Ammon's horn (tissue), 1 donor: ENCODE results near the gene CHSY3.
"Not testable (repeated sequence)": the region's sequence is repeated elsewhere in the genome, so short reads cannot be mapped to it uniquely, and the experiment has no call there.

Source experiments
- DNase-seq: peaks from one replicate; pipeline ENCODE4 v3.0.0-alpha.2; 2016; ENCODE audit warnings: low spot score

CHSY3 gene

DNA sequence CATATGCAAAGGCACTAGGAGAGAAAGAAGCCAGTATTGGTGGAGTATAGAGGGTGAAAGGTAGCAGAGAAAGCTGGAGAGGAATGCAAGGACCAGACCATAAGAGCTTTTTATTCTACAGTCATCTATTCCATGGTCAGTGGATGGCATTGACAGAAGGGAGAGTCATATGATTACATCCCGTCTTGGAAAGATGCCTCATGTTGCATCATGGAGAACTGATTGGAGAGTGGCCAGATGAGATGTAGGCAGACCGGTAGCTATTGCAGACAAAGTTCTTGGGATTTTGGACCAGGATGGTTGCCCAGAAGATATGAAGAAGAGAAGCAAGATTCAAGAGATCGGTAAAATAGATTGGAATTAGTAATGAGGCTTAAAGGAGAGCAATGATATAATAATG lies 260.7 kb downstream of the CHSY3 start:
- no peak for DNase-seq

DNA sequence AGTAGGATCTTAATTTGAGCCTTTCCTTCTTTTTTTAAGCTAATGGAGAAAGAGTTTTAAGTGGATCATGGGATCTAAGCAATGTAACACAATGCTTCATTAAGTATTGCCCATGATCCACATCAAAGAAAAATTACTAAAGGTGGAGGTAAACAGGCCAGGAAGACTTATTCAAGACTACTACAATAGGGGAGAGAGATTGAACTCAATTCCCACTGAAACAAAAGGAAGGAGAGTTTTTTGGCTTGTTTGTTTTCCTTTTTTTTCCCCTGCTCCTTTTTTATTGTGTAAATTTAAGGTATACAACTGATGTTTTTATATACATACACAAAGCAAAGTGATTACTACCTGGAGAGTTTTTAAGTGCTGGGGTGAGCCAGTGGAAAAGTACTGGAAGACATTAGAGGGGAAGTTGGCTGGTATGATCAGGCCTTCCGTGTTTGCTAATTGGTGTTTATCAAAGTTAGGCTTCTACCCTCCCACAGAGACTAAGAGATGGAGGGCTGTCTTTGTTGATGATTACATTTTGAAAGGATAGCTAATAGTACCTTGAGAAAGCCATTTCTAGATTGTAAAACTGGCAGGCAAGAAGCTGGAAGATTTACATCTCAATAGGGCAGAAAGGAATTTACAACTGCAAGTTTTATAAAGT lies 262.7 kb downstream of the CHSY3 start:
- DNase-seq: no peak

DNA sequence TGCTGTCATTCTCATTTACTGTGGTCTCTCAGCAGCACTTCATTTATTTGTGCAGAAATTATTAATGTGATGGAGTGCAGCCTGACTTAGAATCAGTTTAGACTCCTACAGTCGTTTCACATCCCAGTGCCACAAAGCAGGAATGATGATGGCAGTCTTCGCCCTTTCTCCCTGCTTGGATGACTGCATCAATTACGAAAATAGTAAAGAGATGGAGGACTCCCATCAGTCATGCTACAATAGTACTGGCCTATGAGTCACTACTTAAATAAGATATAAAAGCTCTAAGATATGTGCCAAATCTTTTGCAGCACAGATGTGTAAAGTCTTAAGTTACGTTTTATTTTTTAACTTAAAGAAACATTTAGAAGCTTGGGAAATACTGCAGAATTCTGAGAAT lies 263.9 kb downstream of the CHSY3 start:
- no peak for DNase-seq

DNA sequence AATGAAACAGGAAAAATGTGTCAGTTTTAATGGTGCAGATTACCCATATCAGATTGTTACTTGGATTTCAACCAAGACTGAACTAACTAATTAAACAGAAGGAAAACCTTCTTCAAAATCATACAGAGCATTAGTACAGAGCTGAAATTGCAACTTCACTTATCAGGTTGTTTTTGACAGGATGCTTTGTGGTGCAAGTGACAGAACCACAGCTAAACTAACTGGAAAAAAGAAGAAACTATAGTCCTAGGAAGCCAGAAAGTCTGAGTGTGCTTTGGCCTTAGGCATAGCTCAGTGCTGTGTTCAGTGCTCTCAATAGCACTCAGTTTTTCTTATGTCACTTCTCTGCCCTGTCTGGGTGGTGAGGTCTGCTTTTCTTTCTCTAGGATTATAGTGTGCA lies 267.4 kb downstream of the CHSY3 start:
- no peak for DNase-seq

DNA sequence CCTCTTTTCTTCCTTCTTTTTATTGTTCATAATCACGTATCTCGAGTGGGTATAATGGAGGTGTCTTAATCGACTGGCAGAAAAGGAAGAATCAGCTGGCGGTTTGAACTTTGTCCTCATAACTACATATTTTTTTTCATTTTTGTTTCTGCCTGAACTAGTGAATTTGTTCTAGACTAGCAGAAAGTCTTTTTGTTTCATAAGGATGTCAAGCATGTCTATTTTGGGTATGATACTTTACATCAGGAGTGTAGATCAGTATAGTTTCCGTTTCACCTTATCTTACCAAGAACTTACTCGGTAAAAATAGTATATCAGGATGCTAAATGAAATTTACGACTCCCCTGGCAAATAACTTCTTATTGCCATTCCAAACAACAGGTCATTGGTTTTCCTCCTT lies 278.9 kb downstream of the CHSY3 start:
- DNase-seq: no peak

DNA sequence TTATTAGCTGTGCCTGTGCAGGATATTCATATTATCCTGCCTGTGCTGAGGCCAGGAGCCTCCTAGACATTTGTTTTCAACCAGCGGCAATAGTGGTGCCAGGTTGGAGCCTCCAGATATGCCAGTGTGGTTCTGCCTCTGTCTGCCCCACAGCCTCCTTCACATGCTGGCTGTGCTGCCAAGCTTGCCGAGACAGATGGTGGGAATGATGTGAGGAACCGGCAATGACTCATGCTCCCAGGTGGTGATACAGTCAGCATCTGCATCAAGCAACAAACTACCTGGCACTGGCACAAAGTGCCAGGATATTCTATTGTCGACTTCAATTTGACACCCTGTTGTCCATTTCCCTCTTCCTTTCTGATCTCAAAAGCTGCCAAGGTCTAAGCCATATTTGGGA lies 285.7 kb downstream of the CHSY3 start:
- DNase-seq: peak; percentile 18

DNA sequence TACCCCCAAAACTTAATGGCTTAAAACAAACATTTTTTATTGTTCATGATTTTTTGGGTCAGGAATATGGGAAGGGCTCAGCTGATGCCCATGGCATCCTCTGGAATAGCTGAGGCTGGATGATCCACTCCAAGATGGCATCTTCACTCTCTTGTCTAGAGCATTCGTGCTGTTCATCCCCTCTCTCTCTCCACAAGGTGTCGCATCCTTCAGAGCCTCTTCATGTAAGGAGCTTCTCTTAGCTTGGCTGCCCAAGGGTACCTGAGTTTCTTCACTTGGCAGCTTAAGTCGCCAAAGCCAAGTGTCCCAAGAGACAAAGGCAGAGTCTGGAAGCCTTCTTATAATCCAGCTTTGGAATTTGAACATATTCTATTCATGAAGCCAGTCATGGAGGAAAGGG lies 294.7 kb downstream of the CHSY3 start:
- DNase-seq: no peak

DNA sequence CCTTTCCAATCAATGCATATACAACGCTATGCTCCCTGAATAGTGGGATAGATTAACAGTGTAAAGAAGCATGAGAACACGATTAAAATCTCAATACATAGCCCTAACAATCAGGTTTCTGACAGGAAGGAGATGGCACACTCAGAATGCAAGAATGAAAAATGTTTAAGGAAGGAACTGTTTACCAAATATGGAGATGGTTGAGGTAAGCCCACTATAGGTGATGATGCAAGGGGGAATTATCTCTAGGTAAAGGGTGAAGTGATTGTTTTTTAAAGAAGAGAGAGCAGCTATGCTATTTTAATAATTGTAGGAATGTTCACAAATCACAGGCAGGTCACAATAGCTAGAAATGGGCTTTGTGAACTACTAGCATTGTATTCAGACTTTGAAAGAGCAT lies 302.4 kb downstream of the CHSY3 start:
- DNase-seq: no peak

DNA sequence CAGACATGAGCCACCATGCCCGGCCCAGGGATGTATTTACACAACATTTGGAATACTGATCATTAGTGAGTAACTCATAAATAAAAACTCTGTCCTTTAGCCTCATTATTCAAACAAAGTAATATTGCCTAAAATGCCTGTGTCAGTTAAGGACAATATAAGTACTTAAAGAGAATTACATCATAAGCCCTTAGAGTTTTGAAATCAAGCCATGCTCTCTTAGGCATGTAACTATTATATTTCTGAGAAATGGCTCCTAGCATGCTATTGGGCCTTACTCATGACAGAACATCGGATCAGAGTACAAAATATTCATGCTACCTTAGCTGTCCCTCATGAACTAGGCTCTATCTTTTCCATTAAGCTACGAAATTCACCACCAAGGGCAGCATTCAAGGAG lies 309.3 kb downstream of the CHSY3 start:
- no peak for DNase-seq

DNA sequence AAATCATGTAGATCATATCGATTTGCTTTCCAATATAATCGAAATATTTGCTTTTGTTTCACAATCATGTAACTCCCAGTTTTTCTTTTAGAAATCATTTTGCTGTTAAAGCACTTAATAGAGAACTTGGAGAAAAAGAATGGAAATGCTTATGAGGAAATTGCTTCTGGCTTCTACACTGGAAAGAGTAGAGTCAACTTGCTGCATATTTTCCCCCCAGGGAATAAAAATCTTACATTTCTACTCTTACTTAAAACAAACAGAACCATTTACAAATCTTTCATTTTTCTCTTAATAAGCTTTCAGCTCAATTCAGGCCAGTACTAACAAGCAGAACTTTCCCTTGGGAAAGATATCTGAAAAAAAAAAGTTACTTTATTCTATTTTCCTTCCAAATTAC lies 312.0 kb downstream of the CHSY3 start:
- no peak for DNase-seq

DNA sequence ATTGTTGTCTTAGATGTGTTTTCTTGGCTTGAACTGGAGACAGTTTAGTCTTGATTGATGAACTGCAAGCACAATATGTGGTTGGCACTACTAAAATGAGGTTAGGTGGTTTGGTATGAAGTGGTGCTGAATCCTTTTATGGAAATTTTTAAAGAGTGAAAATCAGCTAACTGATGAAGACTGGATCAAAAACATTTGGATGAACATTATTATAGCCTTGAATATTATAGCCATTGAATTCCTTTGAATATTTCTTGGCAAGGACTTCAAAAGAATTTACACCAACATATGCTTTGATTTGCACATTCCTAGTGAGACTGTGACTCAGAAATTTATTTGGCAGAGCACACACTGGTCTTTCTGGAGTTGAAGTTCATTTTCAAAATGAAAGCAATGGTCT lies 318.3 kb downstream of the CHSY3 start:
- no peak for DNase-seq

DNA sequence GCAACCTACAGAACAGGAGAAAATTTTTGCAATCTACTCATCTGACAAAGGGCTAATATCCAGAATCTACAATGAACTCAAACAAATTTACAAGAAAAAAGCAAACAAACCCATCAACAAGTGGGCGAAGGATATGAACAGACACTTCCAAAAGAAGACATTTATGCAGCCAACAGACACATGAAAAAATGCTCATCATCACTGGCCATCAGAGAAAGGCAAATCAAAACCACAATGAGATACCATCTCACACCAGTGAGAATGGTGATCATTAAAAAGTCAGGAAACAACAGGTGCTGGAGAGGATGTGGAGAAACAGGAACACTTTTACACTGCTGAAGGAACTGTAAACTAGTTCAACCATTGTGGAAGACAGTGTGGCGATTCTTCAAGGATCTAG lies 322.3 kb downstream of the CHSY3 start:
- not testable (repeated sequence) for DNase-seq

DNA sequence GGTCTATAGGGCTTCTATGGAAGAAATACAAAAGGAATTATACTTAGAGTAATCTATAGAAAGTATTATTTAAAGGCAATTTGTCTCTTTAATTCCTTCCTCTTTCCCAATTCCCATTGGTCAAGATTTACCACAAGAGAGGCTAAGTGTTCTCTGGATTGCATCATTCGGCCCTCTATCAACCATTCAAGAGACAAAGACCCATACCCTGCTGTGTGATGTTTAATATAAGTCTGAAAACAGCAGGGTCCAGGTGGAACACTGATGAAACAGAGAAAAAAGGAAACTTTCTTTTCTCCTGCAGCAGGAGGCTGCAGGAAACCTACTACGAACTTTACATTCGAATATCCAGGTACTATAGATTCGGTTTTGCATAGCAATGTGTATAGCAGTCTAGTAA lies 323.4 kb downstream of the CHSY3 start:
- no peak for DNase-seq

DNA sequence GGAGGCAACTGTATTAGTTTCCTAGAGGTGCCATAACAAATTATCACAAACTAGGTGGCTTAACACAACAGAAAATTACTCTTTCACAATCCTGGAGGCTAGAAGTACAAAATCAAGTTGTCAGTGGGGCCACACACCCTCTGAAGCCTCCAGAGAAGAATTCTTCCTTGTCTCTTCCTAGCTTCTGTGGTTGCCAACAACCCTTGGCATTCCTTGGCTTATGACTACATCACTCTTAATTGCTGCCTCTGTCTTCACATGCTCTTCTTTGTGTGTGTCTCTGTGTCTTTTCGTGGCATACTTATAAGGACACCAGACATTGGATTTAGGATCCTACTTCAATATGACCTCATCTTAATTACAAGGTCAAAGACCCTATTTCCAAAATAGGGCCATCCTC lies 327.5 kb downstream of the CHSY3 start:
- no peak for DNase-seq

DNA sequence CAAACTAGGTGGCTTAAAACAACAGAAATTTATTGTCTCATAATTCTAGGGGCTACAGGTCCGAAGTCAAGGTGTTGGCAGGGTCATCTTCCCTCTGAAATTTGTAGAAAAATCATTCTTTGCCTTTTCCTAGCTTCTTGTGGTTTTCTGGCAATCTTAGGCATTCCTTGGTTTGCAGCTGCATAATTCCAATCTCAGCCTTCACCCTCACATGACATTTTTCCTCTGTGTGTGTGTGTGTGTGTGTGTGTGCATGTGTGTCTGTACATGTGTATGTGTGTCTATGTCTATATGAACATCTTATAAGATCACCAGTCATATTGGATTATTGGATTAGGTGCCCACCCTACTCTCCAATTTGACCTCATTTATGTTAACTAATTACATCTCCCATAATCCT lies 330.6 kb downstream of the CHSY3 start:
- DNase-seq: no peak
